SHP77 treated with DMSO at 0.1 percent for 48 hours (cell line): ENCODE measurements around the gene LACC1.

ENCODE experiments used
- DNase-seq: peaks from one replicate; lab custom pipeline; 2025; lab: John Stamatoyannopoulos, UW

LACC1 gene

GRCh38 chr13:43884222-43884621 is 4.5 kb downstream of the LACC1 start:
- DNase-seq: no peak

- DNase-seq: no peak
These were observed 14.7 kb downstream of the LACC1 start for GRCh38 chr13:43894438-43894837.

GRCh38 chr13:43895940-43896339 is 16.2 kb downstream of the LACC1 start:
- DNase-seq: no peak

GRCh38 chr13:43905435-43906031 is 25.8 kb downstream of the LACC1 start:
- peak; percentile 10 for DNase-seq

GRCh38 chr13:43908156-43909126 is 28.7 kb downstream of the LACC1 start:
- DNase-seq: no peak

GRCh38 chr13:43910856-43911255 is 31.2 kb downstream of the LACC1 start:
- DNase-seq: no peak

- no peak for DNase-seq
These were observed 31.6 kb downstream of the LACC1 start for GRCh38 chr13:43911278-43911677.

GRCh38 chr13:43911871-43912270 is 32.2 kb downstream of the LACC1 start:
- DNase-seq: no peak

- no peak for DNase-seq
These were observed 35.7 kb downstream of the LACC1 start for GRCh38 chr13:43915451-43915850.

- no peak for DNase-seq
These were observed 37.1 kb downstream of the LACC1 start for GRCh38 chr13:43916828-43917227.

- DNase-seq: no peak
These were observed 38.9 kb downstream of the LACC1 start for GRCh38 chr13:43918636-43919035.

- no peak for DNase-seq
These were observed 41.4 kb downstream of the LACC1 start for GRCh38 chr13:43920965-43921674.

- no peak for DNase-seq
These were observed 45.0 kb downstream of the LACC1 start for GRCh38 chr13:43924549-43925245.

- DNase-seq: no peak
These were observed 50.2 kb downstream of the LACC1 start for GRCh38 chr13:43929947-43930346.

- no peak for DNase-seq
These were observed 53.7 kb downstream of the LACC1 start for GRCh38 chr13:43933378-43933777.

GRCh38 chr13:43934273-43934672 is 54.6 kb downstream of the LACC1 start:
- DNase-seq: no peak

GRCh38 chr13:43935878-43936277 is 56.2 kb downstream of the LACC1 start:
- DNase-seq: no peak

GRCh38 chr13:43936647-43937046 is 56.9 kb downstream of the LACC1 start:
- no peak for DNase-seq

- DNase-seq: no peak
These were observed 58.1 kb downstream of the LACC1 start for GRCh38 chr13:43937839-43938238.

- DNase-seq: no peak
These were observed 58.7 kb downstream of the LACC1 start for GRCh38 chr13:43938449-43938848.

GRCh38 chr13:43939086-43939485 is 59.4 kb downstream of the LACC1 start:
- no peak for DNase-seq

- no peak for DNase-seq
These were observed 62.6 kb downstream of the LACC1 start for GRCh38 chr13:43942286-43942685.
